Lower lobe of right lung (tissue), 2 donors: ENCODE measurements around the gene MTMR12. TPM values are rescaled to one million over a fixed set of nuclear protein-coding genes. Genes with fewer than 3 reads are reported as not detected.
"Not testable (repeated sequence)": the region's sequence is repeated elsewhere in the genome, so short reads cannot be mapped to it uniquely, and the experiment has no call there.

ENCODE experiments used
- ATAC-seq, 2 donors: fragments of 200-7000 bp; cut with Tn5 transposase; one replicate each; pipeline ENCODE4 v1.9.1; 2020 to 2022; ENCODE audit warnings: mild to moderate bottlenecking in 2 of 2, moderate library complexity in 2 of 2
- DNase-seq: peaks from one replicate; pipeline ENCODE4 v3.0.0-alpha.2; 2020
- H3K27ac ChIP-seq: fragments of 200-600 bp; one replicate; pipeline ENCODE4 v1.8.0; 2022
- H3K27me3 ChIP-seq: fragments of 200-600 bp; one replicate; pipeline ENCODE4 v1.8.0; 2022; ENCODE audit warnings: low read depth
- H3K36me3 ChIP-seq: fragments of 200-600 bp; one replicate; pipeline ENCODE4 v1.8.0; 2022; ENCODE audit warnings: mild to moderate bottlenecking
- H3K4me1 ChIP-seq: fragments of 200-600 bp; one replicate; pipeline ENCODE4 v1.8.0; 2022
- H3K4me3 ChIP-seq: fragments of 200-600 bp; one replicate; pipeline ENCODE4 v1.8.0; 2022; ENCODE audit warnings: mild to moderate bottlenecking
- H3K9me3 ChIP-seq: fragments of 200-600 bp; one replicate; pipeline ENCODE4 v1.8.0; 2022
- CTCF ChIP-seq: fragments of 200-600 bp; IDR thresholded peaks from one replicate; pipeline ENCODE4 v1.8.0; 2022; ENCODE audit warnings: antibody characterized with exemption, mild to moderate bottlenecking
- intact Hi-C: fragments of 100-400 bp; cut with DNase I; formaldehyde crosslinking; loops from one replicate; pipeline ENCODE4 v1.11.0; 2022
- total RNA-seq: library from RNA; stranded (reverse); fragmentation: NEBNext Ultra II Directional; extraction: Animal tissue kit (Norgen Biotek cat#: 25700); gene quantifications from one replicate; pipeline ENCODE4 v1.2.1, GENCODE V29; 2021
- donor health status: DM: no; HTN: yes; CAD: no; lungs with severe emphysema.

The MTMR12 gene
- total RNA-seq, 1 donor from 2014 or later: 39.3 TPM

DNA sequence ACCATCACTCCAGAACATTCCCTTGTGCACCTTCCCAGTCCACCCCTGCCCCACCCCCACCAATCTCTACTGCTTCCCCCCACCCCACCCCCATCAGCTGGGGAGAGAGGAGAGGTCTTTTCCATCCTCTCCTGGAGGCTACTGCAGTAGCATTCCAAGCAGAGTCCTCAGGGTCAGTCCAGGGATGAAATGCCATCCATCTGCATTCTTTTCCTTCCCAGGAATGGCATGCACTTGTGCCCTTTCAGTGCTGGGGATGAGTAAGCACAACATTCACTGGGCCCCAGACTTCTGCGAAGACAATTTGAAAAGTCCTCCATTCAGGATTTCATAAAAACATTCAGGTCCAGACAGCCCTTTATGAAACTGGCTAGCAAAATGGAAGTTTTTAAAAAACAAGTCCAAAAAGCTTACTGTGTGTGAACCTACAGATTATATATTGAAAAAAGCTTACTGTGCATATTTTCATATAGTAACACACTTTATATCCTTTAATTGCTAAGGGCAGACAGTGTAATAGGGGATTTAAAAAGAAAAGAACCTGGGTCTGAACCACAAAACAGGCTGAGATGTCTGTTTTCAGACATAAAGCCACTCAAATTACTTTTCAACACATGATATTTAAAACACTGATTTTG, 88.6 kb downstream of the MTMR12 start:
- Histone ChIP-seq H3K36me3 (peaks cover 6% of the 10 kb centered on the region), H3K27ac (peak overlapping the region; percentile 38), H3K4me1 (peaks cover 3% of the 10 kb centered on the region), H3K9me3 (no peaks in the 10 kb centered on the region), H3K4me3 (no peak overlapping the region), H3K27me3 (no peaks in the 10 kb centered on the region)
- no peak for TF ChIP-seq CTCF
- intact Hi-C loops: no loop called here
- DNase-seq: no peak
- ATAC-seq: peak; percentile 74 to 84

GRCh38 chr5:32222723-32223470, 89.8 kb downstream of the MTMR12 start:
- H3K27ac ChIP-seq: no peak overlapping the region
- intact Hi-C loops: no loop called here
- no peak overlapping the region for H3K4me3 ChIP-seq
- no peak for TF ChIP-seq CTCF
- no peaks in the 10 kb centered on the region for H3K27me3 ChIP-seq
- H3K9me3 ChIP-seq: no peaks in the 10 kb centered on the region
- ATAC-seq (peak; percentile 54 to 79), DNase-seq (no peak)
- H3K4me1 ChIP-seq: peaks cover 3% of the 10 kb centered on the region
- H3K36me3 ChIP-seq: no peaks in the 10 kb centered on the region

- ATAC-seq (no peak), DNase-seq (no peak)
- Histone ChIP-seq H3K27ac (no peak overlapping the region), H3K27me3 (no peaks in the 10 kb centered on the region), H3K4me3 (no peak overlapping the region), H3K4me1 (no peaks in the 10 kb centered on the region), H3K36me3 (no peaks in the 10 kb centered on the region), H3K9me3 (no peaks in the 10 kb centered on the region)
- intact Hi-C loops: no loop called here
- no peak for TF ChIP-seq CTCF
Observed at GRCh38 chr5:32217886-32218396, 94.8 kb downstream of the MTMR12 start.

DNA sequence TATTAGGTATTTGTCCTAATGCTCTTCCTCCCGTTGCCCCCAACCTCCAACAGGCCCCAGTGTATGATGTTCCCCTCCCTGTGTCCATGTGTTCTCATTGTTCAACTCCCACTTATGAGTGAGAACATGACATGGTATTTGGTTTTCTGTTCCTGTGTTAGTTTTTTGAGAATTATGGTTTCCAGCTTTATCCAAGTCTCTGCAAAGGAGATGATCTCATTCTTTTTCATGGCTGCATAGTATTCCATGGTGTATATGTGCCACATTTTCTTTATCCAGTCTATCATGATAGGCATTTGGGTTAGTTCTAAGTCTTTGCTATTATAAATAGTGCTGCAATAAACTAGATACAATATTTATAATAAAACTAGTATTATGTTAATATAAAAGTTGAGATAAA, 98.4 kb downstream of the MTMR12 start:
- intact Hi-C loops, H3K9me3 ChIP-seq, ATAC-seq: not testable (repeated sequence)

GRCh38 chr5:32210151-32210550, 102.6 kb downstream of the MTMR12 start:
- Histone ChIP-seq H3K4me3 (no peak overlapping the region), H3K9me3 (no peaks in the 10 kb centered on the region), H3K4me1 (peaks cover 11% of the 10 kb centered on the region), H3K27ac (no peak overlapping the region), H3K36me3 (no peaks in the 10 kb centered on the region), H3K27me3 (no peaks in the 10 kb centered on the region)
- no peak for TF ChIP-seq CTCF
- intact Hi-C loops: no loop called here
- no peak for ATAC-seq
- DNase-seq: no peak

More for the DNA sequence above, 98.4 kb downstream of the MTMR12 start:
- not testable (repeated sequence) for H3K36me3 ChIP-seq, H3K27me3 ChIP-seq, H3K4me3 ChIP-seq, DNase-seq, H3K27ac ChIP-seq
- H3K4me1 ChIP-seq: peaks cover 11% of the 10 kb centered on the region

DNA sequence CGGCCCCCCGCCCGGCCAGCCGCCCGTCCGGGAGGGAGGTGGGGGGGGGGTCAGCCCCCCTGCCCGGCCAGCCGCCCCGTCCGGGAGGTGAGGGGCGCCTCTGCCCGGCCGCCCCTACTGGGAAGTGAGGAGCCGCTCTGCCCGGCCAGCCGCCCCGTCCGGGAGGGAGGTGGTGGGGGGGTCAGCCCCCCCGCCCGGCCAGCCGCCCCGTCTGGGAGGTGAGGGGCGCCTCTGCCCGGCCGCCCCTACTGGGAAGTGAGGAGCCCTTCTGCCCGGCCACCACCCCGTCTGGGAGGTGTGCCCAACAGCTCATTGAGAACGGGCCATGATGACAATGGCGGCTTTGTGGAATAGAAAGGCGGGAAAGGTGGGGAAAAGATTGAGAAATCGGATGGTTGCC, 103.9 kb downstream of the MTMR12 start:
- intact Hi-C loops, H3K9me3 ChIP-seq, ATAC-seq, H3K27ac ChIP-seq, DNase-seq, H3K36me3 ChIP-seq, H3K27me3 ChIP-seq, H3K4me3 ChIP-seq: not testable (repeated sequence)
- H3K4me1 ChIP-seq: peaks cover 11% of the 10 kb centered on the region
